Left ventricle myocardium inferior (tissue), 1 donor: ENCODE measurements around the gene HNRNPL. TPM values are rescaled to one million over a fixed set of nuclear protein-coding genes. Genes with fewer than 3 reads are reported as not detected.
"Not testable (repeated sequence)": the region's sequence is repeated elsewhere in the genome, so short reads cannot be mapped to it uniquely, and the experiment has no call there.

Experiments used
- DNase-seq: peaks from one replicate; pipeline ENCODE4 v3.0.0-alpha.2; 2020
- H3K27ac ChIP-seq: fragments of 200-600 bp; replicated peaks from 2 replicates; pipeline ENCODE4 v1.8.0; 2021
- H3K27me3 ChIP-seq: fragments of 200-600 bp; 2 replicates; pipeline ENCODE4 v1.8.0; 2021; ENCODE audit warnings: low read depth
- H3K36me3 ChIP-seq: fragments of 200-600 bp; 2 replicates; pipeline ENCODE4 v1.8.0; 2021
- H3K4me1 ChIP-seq: fragments of 200-600 bp; 2 replicates; pipeline ENCODE4 v1.8.0; 2021
- H3K4me3 ChIP-seq: fragments of 200-600 bp; 2 replicates; pipeline ENCODE4 v1.8.0; 2021; ENCODE audit warnings: mild to moderate bottlenecking, moderate library complexity
- H3K9me3 ChIP-seq: fragments of 200-600 bp; replicated peaks from 2 replicates; pipeline ENCODE4 v1.8.0; 2021
- intact Hi-C: fragments of 100-400 bp; cut with micrococcal nuclease; formaldehyde crosslinking; loops from one replicate; pipeline ENCODE4 v1.11.0; 2022
- total RNA-seq: library from RNA; stranded (reverse); fragmentation: NEBNext Ultra II Directional; extraction: Animal tissue kit (Norgen Biotek cat#: 25700); gene quantifications from one replicate; pipeline ENCODE4 v1.2.1, GENCODE V29; 2021
- TF ChIP-seq, protein P1 (sequence below): fragments of 200-600 bp; IDR thresholded peaks from 2 replicates; pipeline ENCODE4 v1.8.0; 2021; ENCODE audit warnings: antibody characterized with exemption, mild to moderate bottlenecking, borderline replicate concordance
- donor health status: DM: no; HTN: yes; CAD: no; lungs with severe emphysema.

Gene HNRNPL
- total RNA-seq, 1 donor from 2014 or later = 140 TPM

DNA sequence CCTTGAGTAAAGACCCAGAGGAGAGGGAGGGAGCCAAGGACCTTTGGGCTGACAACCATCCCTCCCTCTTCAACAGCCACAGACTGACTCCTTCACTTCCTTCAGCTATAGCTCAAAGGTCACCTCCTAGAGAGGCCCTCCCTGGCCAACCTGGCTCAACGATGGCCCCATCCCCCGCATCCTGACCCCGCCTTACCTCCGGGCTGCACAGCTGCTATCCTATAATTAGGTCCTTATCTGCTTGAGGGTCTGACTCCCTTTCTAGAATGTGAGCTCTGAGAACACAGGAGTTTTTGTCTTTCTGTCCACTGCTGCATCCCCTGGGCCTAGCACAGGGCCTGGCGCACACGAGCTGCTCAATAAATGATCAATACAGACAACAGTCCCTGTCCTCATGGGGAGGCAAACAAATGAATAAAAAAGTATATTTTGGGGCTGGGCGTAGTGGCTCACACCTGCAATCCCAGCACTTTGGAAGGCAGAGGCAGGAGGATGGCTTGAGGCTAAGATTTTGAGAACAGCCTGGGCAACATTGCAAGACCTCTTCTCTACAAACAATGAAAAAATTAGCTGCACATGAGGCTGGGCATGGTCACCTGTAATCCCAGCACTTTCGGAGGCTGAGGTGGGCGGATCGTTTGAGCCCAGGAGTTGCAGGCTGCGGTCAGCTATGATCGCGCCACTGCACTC lies 30.4 kb downstream of the HNRNPL start:
- TF ChIP-seq, protein P1, sequence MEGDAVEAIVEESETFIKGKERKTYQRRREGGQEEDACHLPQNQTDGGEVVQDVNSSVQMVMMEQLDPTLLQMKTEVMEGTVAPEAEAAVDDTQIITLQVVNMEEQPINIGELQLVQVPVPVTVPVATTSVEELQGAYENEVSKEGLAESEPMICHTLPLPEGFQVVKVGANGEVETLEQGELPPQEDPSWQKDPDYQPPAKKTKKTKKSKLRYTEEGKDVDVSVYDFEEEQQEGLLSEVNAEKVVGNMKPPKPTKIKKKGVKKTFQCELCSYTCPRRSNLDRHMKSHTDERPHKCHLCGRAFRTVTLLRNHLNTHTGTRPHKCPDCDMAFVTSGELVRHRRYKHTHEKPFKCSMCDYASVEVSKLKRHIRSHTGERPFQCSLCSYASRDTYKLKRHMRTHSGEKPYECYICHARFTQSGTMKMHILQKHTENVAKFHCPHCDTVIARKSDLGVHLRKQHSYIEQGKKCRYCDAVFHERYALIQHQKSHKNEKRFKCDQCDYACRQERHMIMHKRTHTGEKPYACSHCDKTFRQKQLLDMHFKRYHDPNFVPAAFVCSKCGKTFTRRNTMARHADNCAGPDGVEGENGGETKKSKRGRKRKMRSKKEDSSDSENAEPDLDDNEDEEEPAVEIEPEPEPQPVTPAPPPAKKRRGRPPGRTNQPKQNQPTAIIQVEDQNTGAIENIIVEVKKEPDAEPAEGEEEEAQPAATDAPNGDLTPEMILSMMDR = no peak
- H3K27me3 ChIP-seq = no peaks in the 10 kb centered on the region
- H3K9me3 ChIP-seq = no peaks in the 10 kb centered on the region
- peak overlapping the region; percentile 17 for H3K4me3 ChIP-seq
- H3K27ac ChIP-seq = peak overlapping the region; percentile 76
- intact Hi-C loops = no loop called here
- peak; percentile 39 for DNase-seq
- peaks cover 29% of the 10 kb centered on the region for H3K4me1 ChIP-seq
- H3K36me3 ChIP-seq = peaks cover 71% of the 10 kb centered on the region

DNA sequence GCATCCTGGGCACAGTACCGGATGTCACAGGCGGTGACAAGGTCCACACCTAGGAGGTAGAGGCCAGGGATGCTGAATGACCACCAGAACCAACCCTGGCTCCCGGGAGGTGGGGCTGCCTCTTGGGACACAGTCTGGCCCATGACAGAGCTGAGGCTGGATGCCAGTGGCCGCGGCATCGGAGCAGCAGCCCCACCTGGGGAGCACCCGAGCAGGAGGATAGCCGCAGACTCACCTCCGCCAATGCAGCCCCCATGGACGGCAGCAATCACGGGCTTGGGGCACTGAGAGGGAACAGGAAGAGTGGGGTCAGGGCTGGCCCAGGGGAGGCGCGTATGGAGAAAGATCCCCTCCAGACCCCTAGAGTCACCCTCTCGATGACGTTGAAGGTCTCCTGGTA lies 32.7 kb downstream of the HNRNPL start:
- TF ChIP-seq, protein P1 = no peak
- DNase-seq = no peak
- H3K4me3 ChIP-seq = no peak overlapping the region
- intact Hi-C loops = no loop called here
- no peak overlapping the region for H3K27ac ChIP-seq
- H3K9me3 ChIP-seq = no peaks in the 10 kb centered on the region
- no peaks in the 10 kb centered on the region for H3K27me3 ChIP-seq
- H3K4me1 ChIP-seq = peaks cover 29% of the 10 kb centered on the region
- peaks cover 49% of the 10 kb centered on the region for H3K36me3 ChIP-seq

DNA sequence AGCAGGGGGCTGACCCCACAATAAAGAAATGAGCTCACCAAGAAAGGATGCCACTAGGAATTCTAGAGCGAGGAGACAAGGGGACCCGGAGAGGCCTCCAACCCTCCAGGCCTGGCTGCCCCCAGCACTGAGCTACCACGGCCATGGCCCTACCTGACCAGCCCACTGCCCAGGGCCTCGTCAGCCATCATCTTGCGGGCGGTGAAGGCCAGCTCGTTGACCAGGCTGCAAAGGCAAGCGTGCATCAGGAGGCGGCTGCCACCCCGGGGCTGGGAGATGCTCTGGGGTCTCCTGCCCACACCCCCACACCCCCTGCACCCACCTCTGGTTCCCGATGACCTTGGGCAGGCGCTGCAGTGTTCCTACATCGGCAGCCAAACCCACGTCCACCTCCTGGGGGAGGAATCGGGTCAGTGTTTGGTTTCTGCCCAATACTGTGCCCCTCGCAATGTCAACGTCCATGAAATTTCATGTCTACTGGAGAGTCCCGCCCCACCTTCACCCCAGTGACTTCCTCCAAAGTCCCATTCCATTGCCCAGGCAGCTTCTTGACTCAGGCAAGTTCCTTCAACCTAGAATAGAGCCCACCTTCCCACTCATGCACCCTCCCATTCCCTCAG lies 33.5 kb downstream of the HNRNPL start:
- TF ChIP-seq, protein P1 = no peak
- Histone ChIP-seq H3K4me3 (no peak overlapping the region), H3K27me3 (no peaks in the 10 kb centered on the region), H3K27ac (no peak overlapping the region), H3K9me3 (no peaks in the 10 kb centered on the region), H3K36me3 (peaks cover 41% of the 10 kb centered on the region), H3K4me1 (peaks cover 24% of the 10 kb centered on the region)
- DNase-seq = no peak
- intact Hi-C loops = no loop called here

DNA sequence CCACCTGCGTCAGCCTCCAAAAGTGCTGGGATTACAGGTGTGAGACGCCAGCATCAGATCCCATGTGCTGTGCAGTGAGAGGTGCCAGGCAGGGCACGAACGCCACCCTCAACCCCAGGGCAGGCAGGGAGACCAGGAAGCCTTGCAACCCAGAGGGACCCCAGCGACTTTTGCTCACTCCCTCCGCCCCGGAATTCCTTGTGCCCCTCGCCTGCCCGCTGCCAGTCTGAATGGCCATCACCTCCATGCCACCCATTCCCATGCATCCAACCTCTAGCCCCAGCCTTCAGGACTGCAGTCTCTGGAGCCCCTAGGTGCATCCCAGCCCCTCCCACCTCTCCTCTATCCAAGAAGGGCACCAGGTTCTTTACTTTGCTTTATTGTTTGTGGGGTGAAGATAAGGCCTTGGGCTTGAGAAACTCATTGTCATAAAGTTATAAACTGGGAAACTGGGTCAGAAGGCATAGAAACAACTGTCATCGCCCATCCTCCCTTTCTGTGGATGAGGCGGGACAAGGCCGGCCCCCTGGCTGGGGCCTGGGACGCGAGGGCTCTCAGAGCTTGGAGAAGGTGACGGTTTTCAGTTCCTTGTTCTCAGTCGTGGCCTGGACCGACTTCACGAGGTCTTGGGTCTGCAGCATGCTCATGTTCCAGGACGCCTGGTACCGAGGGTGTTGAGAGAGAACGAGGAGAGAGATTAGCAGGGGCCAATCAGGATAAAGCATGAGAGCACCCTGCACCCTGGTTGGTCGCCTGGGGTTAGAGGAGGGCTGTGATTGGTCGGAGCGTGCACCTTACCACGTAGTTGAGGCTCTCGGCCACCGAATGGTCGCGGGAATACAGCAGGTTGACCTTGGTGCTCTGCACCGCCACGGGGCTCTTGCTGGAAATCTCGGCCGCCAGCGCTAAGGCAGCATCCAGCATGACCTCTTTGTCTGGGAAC lies 34.5 kb downstream of the HNRNPL start:
- H3K27ac ChIP-seq = no peak overlapping the region
- intact Hi-C loops = no loop called here
- no peak for DNase-seq
- TF ChIP-seq, protein P1 = no peak
- no peaks in the 10 kb centered on the region for H3K27me3 ChIP-seq
- peaks cover 15% of the 10 kb centered on the region for H3K4me1 ChIP-seq
- H3K36me3 ChIP-seq = peaks cover 39% of the 10 kb centered on the region
- H3K4me3 ChIP-seq = no peak overlapping the region
- H3K9me3 ChIP-seq = no peaks in the 10 kb centered on the region

GRCh38 chr19:38813932-38814331 lies 35.9 kb downstream of the HNRNPL start:
- H3K27me3 ChIP-seq, H3K4me1 ChIP-seq, H3K9me3 ChIP-seq, intact Hi-C loops, H3K27ac ChIP-seq, H3K4me3 ChIP-seq, DNase-seq: not testable (repeated sequence)
- peaks cover 39% of the 10 kb centered on the region for H3K36me3 ChIP-seq
